ENCODE measurements around the gene CARS2.

DNA sequence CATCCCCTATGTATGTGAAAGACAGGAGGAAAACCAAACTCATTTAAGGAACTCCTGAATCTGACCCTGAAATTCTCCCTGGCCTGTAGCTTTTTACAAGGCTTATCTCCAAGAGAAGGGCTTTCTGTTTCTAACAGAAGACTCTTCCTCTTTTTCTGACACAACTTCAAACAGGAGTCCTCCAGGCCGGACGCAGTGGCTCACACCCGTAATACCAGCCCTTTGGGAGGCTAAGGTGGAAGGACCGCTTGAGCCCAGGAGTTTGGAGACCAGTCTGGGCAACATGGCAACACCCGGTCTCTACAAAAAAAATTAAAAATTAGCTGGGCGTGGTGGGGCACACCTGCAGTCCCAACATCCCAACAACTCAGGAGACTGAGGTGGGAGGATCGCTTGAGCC lies 41.9 kb downstream of the CARS2 start:
- no peak for TF ChIP-seq ZFX (IDR thresholded peaks at IDR 0.05)
- TF ChIP-seq, protein P1, sequence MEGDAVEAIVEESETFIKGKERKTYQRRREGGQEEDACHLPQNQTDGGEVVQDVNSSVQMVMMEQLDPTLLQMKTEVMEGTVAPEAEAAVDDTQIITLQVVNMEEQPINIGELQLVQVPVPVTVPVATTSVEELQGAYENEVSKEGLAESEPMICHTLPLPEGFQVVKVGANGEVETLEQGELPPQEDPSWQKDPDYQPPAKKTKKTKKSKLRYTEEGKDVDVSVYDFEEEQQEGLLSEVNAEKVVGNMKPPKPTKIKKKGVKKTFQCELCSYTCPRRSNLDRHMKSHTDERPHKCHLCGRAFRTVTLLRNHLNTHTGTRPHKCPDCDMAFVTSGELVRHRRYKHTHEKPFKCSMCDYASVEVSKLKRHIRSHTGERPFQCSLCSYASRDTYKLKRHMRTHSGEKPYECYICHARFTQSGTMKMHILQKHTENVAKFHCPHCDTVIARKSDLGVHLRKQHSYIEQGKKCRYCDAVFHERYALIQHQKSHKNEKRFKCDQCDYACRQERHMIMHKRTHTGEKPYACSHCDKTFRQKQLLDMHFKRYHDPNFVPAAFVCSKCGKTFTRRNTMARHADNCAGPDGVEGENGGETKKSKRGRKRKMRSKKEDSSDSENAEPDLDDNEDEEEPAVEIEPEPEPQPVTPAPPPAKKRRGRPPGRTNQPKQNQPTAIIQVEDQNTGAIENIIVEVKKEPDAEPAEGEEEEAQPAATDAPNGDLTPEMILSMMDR (conservative IDR thresholded peaks at IDR 0.05), result no peak

All from C4-2B (cell line).